ENCODE data around the gene TRERF1.

Gene TRERF1

DNA sequence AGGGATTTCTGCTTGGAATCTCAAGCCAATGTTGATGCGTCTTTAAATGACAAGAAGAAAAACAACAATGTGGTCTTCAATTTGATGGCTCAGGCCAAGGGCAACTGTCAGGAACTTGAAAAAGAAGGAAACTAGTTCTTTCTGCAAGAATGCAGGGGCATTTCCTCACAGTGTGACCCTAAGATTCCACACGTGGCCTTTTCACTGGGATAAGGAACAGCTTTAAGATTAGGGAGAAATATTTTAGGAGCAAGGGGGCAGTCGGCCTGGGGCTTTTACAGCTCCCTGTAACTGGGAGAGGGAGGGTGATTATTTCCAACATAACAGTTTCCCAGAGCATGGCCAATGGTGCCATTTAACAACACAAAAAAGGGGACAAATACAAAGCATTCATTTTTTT lies 194.7 kb downstream of the TRERF1 start:
- DNase-seq (ENCODE audit: low read depth in 2 of 3, low spot score in 1 of 3): no peak

DNA sequence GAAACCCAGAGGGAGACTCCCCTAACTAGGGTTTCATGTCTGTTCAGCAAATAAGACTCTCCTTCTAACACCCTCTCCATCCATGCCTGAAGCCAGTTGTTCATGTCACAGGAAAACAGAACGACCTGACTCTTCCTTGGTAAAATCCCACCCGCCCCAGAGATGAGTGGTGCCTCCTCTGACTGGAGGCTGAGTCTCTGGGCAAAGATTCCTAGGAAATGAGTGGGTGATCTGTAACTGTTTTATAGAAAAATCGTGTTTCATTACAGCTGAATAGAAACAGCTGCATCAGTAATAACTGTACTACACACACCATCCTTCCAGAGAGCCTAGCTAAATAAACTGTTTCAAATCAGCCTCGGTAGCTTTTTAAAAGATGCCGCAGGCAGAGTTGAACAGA lies 196.7 kb downstream of the TRERF1 start:
- no peak for DNase-seq (ENCODE audit: low read depth in 2 of 3, low spot score in 1 of 3)

- no peak for DNase-seq (ENCODE audit: low read depth in 2 of 3, low spot score in 1 of 3)
Observed at GRCh38 chr6:42254505-42254904, 197.2 kb downstream of the TRERF1 start.

DNA sequence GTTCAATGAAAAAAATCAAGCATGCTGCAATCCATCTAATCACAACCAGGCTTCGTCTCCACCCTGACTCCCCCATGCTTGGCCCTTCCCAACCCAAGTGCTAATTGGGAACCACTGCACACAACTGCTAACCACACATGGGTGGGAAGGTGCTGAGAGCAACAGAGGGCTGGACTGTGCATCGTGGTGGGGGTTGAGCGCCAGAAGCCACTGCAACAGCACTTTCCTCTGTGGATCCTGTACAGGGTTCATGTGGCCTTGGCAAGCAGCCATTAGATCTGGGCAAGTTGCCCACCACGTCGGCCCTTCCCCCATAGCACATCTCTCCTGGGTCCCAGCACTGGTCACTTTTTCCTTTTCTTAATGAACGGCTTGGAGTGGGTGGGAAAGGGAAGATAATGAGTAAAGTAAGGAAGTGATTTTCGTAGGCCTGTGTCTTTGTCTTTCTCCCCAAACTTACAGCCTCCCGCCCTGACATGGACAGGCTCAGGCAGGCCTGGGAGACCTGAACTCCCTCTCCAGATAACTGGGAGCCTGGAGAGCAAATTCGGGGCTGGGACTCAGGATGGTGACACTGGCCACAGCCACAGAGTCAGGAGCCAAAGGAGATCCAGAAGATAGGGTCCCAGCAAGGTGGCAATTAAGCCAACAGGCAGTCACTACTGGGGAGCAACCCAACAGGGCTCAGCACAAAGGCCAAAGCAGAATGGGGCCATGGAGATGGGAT lies 199.7 kb downstream of the TRERF1 start:
- no peak for DNase-seq (ENCODE audit: low read depth in 2 of 3, low spot score in 1 of 3)

DNA sequence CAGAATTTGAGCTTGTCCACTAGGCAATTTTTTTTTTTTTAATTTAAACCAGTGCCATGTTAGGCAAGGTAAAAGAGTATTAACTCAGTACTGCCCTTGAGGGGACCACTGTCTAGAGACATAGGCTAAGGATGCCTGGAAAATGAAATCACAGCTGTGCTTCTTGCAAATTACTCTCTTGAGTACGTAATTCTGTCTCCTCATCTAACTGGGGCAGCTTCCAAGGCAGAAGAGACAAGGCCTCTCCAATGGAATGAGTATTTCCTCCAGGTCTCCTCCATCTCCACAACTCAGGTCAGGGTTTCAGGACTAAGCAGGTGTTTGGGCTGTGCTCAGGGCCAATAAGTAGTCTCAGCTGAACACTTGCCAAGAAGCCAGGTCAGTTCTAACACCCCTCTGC lies 200.2 kb downstream of the TRERF1 start:
- no peak for DNase-seq (ENCODE audit: low read depth in 2 of 3, low spot score in 1 of 3)

GRCh38 chr6:42250274-42250931 lies 201.3 kb downstream of the TRERF1 start:
- DNase-seq (ENCODE audit: low read depth in 2 of 3, low spot score in 1 of 3): no peak

GRCh38 chr6:42249279-42249678 lies 202.4 kb downstream of the TRERF1 start:
- DNase-seq (ENCODE audit: low read depth in 2 of 3, low spot score in 1 of 3): no peak

- DNase-seq (ENCODE audit: low read depth in 2 of 3, low spot score in 1 of 3): no peak
Observed at GRCh38 chr6:42243046-42243445, 208.7 kb downstream of the TRERF1 start.

DNA sequence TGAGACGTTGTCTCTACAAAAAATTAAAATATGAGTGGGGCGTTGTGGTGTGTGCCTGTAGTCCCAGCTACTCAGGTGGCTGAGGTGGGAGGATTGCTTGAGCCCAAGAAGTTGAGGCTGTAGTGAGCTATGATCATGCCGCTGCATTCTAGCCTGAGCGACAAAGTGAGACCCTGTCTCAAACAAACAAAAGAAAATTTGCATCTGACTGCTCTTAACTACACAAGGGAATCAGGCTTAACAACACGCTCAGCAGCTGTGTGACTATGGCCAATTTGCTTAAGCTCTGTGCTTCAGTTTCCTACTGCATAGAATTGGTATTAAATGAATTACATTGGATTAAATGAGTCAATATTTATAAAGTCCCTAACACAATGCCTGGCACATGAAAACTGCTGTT lies 209.8 kb downstream of the TRERF1 start:
- no peak for DNase-seq (ENCODE audit: low read depth in 2 of 3, low spot score in 1 of 3)

- no peak for DNase-seq (ENCODE audit: low read depth in 2 of 3, low spot score in 1 of 3)
Observed at GRCh38 chr6:42239736-42240375, 211.9 kb downstream of the TRERF1 start.

- no peak for DNase-seq (ENCODE audit: low read depth in 2 of 3, low spot score in 1 of 3)
Observed at GRCh38 chr6:42239333-42239732, 212.4 kb downstream of the TRERF1 start.

DNA sequence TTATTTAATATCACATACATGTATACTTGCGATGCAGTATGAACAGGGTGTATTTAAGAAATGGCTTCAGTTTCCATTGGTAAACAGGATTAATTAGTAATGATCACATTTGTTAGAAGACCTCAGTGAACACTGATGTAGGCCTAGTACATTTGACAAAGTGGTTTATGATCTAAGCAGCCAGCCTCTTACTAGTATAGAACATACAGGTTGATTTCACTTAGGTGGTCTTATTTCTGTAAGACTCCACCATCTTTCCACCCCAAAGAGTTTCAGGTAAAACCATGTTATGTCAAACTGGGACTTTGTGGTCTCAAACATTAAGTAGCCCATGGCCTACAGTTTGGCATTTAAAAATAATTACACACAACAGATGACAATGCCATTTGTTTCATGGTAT lies 213.9 kb downstream of the TRERF1 start:
- DNase-seq (ENCODE audit: low read depth in 2 of 3, low spot score in 1 of 3): no peak

DNA sequence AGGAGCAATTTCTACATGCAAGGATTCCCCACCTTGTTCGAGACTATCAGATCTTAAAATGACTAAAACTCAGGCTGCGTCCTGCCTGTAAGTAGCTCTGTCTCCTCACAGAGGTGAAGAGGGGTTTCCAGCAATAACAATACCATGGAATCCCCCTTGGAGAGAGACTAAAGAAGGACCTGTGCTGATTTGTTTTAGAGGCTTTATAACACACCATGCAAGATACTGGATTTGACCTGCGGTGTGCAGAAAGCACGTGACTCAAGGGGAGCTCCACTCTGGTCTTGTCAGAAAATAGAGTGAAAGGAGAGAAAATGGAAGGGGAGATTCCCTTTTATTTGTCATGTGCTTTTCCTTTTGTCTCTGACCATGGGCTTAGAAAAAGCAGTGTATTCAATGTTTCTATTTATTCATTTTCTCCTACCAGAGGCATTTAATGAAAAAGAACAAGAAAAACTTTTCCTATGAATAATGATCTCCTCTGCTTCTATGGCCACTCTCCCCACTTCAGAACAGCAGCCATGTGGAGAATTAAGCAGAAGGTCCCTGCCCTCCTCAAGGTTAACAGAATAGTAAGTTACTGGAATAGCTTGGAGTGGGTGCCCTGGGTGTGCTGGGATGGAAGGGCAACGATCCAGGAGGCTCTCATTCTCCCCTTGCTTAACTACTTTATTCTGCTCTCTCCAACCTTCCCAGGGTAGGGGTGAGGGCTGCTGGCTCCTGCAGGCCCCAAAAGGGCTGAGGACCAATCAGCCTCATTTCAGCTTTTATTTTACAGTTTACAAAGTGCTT lies 214.8 kb downstream of the TRERF1 start:
- no peak for DNase-seq (ENCODE audit: low read depth in 2 of 3, low spot score in 1 of 3)

- no peak for DNase-seq (ENCODE audit: low read depth in 2 of 3, low spot score in 1 of 3)
Observed at GRCh38 chr6:42236030-42236429, 215.7 kb downstream of the TRERF1 start.

DNA sequence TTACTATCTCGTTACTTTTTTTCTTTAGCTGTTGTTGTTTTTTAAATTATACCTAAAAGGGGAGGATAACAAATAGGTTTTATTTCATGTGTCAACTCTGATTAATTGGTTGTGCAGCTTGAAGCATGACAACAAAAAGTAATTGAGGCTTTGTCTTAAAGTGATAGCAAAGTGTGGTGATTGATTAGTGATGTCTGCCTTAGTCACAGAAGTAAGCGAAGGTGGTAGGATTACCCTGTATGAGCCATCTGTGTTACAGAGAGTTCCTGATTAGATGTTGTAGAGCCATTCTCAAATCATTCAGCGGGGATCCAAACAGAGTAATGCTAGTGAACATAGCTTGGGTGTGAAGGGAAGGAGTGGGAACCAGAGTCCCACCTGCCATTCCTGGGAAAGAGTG lies 219.7 kb downstream of the TRERF1 start:
- no peak for DNase-seq (ENCODE audit: low read depth in 2 of 3, low spot score in 1 of 3)

- no peak for DNase-seq (ENCODE audit: low read depth in 2 of 3, low spot score in 1 of 3)
Observed at GRCh38 chr6:42230345-42231321, 221.1 kb downstream of the TRERF1 start.

- DNase-seq (ENCODE audit: low read depth in 2 of 3, low spot score in 1 of 3): no peak
Observed at GRCh38 chr6:42229506-42230119, 222.1 kb downstream of the TRERF1 start.

GRCh38 chr6:42228305-42228704 lies 223.4 kb downstream of the TRERF1 start:
- no peak for DNase-seq (ENCODE audit: low read depth in 2 of 3, low spot score in 1 of 3)

DNA sequence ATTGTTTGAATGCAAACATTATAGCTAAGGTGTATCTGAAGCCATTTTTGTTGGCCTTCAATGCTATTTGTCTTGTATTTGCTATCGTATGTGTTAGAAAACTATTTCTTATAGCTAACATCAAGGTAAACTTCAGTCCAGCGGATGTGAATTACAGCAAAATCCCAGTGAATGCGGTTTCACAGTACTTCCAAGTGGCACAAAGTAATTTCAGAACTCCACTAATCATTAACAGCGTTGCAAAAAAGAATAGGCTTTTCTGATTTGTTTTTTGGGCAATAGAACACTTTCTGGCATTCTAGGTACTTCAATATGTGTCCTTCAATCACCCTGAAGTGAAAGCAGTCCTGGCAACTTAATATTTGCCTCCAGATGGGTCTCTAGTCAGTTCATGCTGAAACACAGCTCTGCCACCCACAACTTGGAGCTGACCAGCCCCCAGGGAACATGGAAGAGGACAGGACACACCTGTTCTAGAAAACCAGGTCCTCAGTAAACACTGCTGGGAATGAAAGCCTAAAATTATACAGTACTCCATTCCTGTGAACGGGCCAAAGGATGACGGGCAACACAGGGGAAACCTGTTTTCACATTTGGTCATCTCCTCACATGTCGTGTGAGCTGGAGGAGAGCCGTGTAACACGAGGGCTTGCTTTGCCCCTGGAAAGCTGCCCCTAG lies 224.4 kb downstream of the TRERF1 start:
- no peak for DNase-seq (ENCODE audit: low read depth in 2 of 3, low spot score in 1 of 3)
